ENCODE measurements around the gene WNK2. TPM values are rescaled to one million over a fixed set of nuclear protein-coding genes. Genes with fewer than 3 reads are reported as not detected.
"Not testable (repeated sequence)": the region's sequence is repeated elsewhere in the genome, so short reads cannot be mapped to it uniquely, and the experiment has no call there.

The WNK2 gene
- total RNA-seq, 1 donor from 2014 or later = 16.4 TPM

- no peak for DNase-seq
These were observed 53.6 kb downstream of the WNK2 start for GRCh38 chr9:93237540-93237939.

DNA sequence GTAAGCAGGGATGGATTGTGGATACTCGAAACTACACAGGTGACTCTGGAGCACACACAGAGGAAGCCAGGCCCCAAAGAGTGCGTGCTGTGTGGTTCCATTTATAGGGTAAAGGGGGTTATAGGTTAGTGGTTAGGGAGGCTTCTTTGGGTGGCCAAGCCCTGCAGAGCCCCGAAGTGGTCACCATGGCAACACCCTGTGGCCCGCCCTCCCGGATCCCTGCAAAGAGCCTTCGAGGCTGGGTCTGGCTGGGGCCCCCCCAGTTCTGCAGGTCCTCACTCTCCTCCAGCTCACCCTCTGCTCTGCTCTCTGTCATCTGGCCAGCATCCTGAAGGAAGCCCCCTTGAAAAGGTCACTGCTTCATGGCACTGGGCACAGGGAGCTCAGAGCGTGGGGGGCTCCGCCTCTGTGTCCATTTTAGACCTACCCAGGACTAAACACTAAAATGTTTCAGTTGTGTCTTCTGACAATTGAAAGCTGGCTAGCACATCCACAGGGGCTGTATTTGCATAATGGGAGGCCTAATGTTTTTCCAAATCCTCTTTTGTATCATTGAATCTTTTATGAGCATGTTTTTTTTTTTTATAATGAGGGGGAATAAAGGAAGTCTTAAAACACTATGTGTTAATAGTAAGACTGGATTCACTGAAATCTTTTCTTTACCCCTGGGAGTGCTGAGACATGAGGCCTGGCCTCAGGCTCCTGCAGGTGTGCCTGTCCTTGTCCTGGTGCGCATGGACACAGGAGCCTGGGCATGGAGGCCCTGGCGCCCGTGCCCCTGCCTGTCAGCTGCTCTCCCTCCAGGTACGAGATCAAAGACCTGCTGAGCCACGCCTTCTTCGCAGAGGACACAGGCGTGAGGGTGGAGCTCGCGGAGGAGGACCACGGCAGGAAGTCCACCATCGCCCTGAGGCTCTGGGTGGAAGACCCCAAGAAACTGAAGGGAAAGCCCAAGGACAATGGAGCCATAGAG lies 55.3 kb downstream of the WNK2 start:
- DNase-seq = no peak

GRCh38 chr9:93240891-93241334 lies 57.0 kb downstream of the WNK2 start:
- DNase-seq = no peak

DNA sequence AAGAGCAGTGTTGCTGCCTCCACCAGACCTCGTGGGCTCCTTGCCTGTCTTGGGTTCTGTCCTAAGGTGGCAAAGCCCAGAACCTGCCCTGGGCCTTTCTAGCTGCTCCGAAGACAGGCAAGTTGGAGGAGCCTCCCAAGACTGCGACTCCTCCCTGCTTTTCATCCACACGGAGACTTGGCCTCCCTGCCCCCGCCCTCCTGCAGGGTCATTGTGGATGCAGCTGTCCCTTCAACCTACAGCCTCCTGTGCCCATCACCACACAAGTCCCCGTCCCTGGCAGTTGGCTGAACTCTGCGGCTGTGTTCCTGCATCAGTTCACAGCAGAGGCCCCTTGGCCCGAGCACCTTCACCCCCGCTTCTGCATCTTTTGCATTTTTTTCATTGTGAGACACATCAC lies 59.2 kb downstream of the WNK2 start:
- DNase-seq = no peak

DNA sequence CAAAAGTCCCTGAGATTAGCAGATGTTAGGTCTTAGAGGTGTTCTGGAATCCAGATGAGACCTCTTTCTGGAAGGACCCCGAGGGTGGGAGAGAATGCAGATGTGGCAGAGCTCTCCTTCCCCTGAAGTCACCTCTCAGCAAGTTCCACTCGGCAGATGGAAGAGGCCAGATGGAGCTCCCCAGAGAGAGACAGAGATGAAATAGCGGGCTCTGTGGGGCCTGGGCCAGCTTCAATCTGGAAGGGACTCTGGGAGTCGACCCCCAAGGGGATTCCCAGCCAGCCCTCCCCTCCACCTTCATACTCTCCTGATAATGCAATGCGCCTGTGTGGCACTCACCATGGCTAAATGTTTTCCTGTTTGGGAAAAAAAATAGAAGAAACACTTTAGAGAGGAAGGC lies 60.2 kb downstream of the WNK2 start:
- DNase-seq = no peak

DNA sequence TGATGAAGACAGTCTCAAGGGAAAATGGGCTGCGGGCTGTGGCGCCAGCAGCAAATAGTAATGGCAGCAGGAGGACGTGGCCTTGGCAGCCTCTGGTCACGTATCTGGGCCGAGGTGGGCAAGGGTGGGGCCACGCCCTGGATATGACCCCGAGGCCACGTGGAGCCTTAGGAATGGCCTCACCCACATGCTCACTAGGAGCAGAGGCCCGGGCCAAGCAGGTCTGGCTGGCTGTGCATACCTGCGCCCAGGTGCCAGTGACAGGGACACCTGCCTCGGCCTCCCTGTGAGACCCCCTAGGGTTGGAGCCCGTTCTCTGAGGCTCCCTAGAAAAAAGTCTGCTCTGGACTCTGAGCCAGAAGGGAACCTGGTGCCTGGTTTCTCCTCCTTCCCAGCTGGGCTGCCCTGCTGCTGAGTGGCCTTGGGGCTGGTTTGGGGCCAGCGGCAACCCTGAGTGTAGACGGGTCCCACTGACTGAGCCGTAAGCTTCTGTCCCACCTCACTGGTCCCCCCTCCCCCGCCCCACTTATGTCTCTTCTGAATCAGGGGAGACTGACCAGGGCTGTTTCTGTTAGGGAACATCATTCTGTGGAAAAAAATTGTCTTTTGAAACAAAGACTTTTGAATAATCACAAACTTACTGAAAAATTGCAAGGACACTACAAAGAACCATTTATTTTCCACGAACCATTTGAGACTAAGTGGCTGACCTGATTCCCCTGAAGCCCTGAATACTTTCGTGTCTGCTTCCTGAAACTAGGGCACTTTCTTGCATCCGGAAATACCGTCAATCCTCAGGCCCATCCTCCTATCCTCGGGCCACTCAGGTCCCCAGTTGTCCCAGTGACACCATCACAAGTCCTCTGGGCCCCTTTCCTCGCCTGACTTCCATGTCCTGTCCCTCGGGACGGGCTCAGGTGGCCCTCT lies 60.8 kb downstream of the WNK2 start:
- no peak for DNase-seq

GRCh38 chr9:93245437-93245970 lies 61.6 kb downstream of the WNK2 start:
- no peak for DNase-seq

- no peak for DNase-seq
These were observed 62.2 kb downstream of the WNK2 start for GRCh38 chr9:93246111-93246510.

- DNase-seq = no peak
These were observed 62.6 kb downstream of the WNK2 start for GRCh38 chr9:93246526-93246925.

GRCh38 chr9:93247099-93247865 lies 63.3 kb downstream of the WNK2 start:
- DNase-seq = no peak

- DNase-seq = no peak
These were observed 64.0 kb downstream of the WNK2 start for GRCh38 chr9:93247892-93248291.

DNA sequence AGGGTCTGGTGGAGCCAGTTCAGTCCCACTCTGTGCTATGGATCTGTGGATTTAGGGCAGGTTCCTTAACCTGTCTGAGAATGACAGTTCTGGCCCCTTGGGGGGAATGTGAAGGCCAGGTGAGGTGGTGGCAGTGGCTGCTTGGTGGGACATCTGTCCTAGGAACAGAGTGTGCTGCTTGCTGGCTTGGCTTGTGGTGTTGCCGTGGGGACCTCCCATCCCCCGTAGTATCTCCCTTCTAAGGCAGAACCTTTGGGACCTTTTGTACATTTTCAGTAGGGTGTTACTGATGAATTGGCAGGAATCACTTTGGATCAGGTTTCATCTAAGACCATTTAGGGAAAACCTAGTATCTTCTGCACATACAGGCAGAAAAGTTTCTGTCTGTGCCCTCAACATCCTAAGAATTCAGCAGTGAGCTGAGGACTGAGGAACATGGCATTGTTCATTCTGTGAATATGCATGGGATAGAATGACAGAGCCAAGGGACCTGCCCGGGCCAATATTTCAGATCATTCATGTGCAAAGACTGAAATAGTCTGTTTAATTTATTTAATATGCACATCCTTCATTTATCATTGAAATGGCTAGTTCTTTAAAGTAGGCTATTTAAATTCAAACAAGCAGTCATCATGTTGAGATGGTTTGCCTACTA lies 64.6 kb downstream of the WNK2 start:
- DNase-seq = no peak

DNA sequence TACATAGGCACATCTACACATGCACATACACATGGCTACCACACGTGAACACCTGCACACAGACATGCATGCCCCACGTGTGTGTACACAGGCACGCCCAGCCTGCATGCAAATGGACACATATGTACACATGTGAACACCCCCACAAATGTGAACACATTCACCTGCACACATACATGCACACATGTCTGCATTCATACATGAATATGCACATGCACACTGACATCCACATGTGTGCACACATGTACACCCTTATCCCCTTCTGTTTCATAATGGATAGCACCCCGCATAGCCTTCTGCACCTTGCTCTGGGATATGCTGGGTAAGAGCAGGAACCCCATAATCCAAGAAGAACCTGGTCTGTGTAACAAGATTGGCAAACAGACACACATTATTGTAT lies 66.2 kb downstream of the WNK2 start:
- no peak for DNase-seq

GRCh38 chr9:93251309-93251708 lies 67.4 kb downstream of the WNK2 start:
- not testable (repeated sequence) for DNase-seq

GRCh38 chr9:93252116-93252780 lies 68.3 kb downstream of the WNK2 start:
- DNase-seq = no peak

DNA sequence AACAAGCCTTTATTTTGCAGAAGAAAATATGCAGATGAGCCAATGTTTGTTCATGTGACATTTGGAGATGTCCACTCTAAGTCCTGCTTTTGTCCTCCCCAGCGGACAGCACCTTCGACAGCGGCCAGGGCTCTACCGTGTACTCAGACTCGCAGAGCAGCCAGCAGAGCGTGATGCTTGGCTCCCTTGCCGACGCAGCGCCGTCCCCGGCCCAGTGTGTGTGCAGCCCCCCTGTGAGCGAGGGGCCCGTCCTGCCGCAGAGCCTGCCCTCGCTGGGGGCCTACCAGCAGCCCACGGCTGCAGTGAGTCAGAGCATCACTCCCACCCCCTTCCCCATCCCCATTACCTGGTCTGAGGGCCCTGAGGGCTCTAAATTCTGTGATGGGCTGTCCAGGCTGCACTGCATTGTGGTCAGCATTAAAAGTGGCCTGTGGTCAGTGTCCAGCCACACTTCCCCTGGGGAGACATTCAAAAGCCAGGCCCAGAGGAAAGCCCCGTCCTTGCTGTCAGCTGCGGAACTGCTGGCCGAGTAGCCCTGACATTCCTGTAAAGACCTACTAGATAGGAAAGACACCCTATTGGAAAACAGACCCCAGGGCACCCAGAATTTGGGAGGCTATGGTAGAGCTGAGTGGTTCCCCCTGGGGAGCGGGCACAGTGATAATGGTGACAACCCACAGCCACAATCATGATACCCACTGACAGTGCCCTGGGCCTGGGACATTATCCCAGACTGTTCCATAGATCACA lies 69.0 kb downstream of the WNK2 start:
- DNase-seq = no peak

GRCh38 chr9:93253633-93254032 lies 69.7 kb downstream of the WNK2 start:
- no peak for DNase-seq

DNA sequence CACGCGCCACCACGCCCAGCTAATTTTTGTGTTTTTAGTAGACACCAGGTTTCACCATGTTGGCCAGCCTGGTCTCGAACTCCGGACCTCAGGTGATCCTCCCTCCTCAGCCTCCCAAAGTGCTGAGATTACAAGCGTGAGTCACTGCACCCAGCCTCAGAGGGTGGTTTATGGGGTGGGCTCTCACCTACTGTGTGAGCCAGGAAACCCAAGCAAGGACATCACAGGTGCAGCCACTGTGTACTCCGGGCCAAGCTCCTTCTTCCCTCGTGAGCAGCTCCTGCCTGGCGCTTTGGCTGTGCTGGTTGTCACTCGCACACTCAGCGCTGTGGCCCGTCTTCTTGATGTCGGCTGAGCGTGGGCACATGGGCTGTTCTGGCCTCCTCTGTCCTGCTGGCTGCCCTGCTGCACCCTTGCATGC lies 70.1 kb downstream of the WNK2 start:
- no peak for DNase-seq

DNA sequence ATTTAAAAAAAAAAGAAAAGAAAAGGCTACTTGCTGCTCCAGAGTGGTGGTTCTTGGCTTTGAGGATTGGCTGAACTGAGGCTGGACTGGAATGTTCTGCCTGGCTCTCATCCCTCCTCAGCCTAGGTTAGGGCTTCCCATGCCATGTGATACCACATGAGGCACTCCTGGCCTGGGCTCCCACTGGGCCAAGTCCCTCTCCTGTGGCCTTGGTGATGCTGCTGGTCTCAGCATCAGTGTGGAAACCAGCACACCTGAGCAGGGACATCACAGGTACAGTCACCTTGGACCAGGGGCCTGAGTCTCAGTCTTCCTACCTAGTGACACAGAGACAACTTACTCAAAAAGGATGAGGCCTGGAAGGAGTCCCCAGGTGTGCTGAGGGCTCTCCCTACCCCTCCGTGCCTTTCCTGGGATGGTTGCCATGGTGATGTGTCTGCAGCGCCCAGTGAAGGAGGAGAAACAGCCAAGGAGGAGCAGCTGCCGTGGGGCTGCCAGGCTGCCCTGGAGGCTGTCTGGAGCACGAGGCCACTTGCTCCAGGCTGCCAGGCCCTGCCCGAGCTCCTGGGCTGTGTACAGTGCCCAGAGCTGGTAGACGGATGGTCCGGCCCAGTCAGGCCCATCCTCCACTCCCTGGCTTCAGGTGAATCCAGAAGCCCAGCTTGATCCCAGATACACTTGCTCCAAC lies 71.0 kb downstream of the WNK2 start:
- DNase-seq = no peak

Data from occipital lobe (tissue), 2 donors.